HG03045 (cell line): ENCODE data around the gene DOP1A.

Source experiments
- ATAC-seq: cut with Tn5 transposase; IDR thresholded peaks from one replicate; pipeline ENCODE4 v1.9.1; 2021; ENCODE audit warnings: mild to moderate bottlenecking, moderate library complexity; ENCODE audit not compliant: unreplicated experiment

The DOP1A gene

DNA sequence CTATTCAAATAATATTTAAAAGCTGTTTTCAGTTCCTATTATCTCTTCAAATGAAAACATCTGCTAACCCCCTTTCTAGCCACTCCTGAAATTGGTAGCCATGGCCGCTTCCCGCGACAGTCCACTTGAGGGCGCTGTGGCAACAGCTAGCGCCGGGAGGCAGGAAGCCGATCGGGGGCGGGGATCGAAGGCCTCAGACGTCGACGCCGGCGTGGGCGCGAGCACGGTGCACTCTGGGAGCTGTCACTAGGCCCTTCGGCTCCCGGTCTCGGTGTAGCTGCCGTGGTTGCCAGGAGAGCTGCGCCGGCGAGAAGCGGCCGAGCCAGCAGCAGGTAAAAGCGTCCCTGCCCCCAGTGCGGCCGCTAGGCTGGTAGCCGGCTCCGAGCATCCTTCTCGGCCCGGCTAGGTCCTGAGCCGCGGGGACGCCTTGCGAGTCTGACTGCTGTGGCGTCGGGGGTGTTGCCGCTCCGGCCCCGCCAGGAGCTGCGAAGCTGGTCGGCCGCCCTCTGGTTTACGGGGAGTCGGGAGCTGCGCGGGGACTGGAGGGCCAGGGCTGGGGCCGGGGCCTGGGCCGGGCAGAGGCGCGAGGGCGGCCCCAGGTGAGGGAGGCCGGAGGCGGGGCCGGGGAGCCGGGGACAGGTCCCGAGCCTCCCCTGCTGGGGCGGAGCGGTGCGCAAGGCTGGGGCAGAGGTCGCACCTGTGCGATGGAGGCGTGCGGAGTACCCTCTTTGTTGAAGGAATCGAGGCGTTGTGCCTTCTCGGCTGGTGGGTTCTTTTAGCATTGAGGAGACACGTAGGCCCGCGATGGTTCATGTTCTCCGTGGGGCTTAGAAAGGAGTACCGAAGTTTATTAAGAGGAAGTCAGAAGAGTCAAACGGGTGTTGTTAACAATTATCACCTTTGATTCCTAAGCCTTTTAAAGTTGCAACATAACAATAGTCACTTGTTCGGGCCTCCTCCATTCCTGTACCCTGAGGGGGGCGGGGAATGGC, at the start of gene DOP1A:
TSS of gene DOP1A (plus strand) at position 224 of the 992 bp plus-strand sequence. CDS start 29,307 bp downstream, outside the sequence.
- ATAC-seq = peak; percentile 91

- ATAC-seq = no peak
Measured at GRCh38 chr6:83019741-83020140, 47.7 kb upstream of the DOP1A start.

GRCh38 chr6:83031689-83032088, 35.8 kb upstream of the DOP1A start:
- ATAC-seq = no peak

DNA sequence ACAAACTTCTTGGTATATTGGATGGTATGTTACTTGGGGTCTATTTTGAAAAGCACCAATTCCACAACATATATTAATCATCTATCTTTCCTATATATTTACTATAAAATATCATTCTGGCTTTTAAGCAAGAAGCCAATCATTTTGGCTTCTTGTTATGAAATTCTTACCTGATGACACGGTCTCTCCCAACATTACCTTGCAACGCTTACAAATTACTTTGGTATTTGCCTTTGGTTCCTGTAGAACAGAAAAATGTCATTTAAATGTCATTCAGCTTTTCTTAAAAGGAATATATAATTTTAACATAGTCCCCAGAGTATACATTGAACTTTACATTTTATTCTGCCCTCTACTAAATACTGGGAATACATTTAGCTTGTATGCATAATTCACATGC, 29.2 kb upstream of the DOP1A start:
- no peak for ATAC-seq

GRCh38 chr6:83042467-83043053, 24.9 kb upstream of the DOP1A start:
- ATAC-seq = no peak

GRCh38 chr6:83044091-83044768, 23.2 kb upstream of the DOP1A start:
- no peak for ATAC-seq

GRCh38 chr6:83047065-83047754, 20.3 kb upstream of the DOP1A start:
- no peak for ATAC-seq

GRCh38 chr6:83051377-83052172, 15.9 kb upstream of the DOP1A start:
- no peak for ATAC-seq

- no peak for ATAC-seq
Measured at GRCh38 chr6:83053678-83054077, 13.8 kb upstream of the DOP1A start.

DNA sequence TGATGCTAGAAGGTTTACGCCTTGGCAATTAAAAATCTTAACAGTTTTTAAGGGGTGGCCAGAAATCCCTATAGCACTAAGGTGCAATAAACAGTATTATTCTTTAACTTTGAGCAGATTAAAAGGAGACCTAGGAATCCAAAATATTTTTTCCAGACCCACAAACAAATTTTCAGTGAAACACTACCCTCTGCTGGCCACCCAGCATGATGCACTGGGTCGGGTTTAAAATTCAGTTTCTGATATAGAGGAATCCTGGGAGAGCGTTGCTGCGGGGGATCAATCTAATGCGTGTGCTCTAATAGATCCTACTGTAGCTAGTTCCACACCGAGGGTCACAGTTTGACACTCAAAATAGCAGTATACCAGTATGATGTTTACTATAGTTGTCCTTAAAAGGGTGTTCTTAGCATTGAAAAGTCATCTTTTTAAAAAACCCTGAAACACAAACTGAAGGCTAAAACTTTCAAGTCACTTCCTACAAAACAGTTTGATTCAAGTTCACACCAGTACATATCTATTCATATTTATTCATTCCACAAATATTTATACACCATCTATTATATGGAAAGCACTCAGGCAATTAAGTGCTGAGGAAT, 12.0 kb upstream of the DOP1A start:
- peak; percentile 54 for ATAC-seq

DNA sequence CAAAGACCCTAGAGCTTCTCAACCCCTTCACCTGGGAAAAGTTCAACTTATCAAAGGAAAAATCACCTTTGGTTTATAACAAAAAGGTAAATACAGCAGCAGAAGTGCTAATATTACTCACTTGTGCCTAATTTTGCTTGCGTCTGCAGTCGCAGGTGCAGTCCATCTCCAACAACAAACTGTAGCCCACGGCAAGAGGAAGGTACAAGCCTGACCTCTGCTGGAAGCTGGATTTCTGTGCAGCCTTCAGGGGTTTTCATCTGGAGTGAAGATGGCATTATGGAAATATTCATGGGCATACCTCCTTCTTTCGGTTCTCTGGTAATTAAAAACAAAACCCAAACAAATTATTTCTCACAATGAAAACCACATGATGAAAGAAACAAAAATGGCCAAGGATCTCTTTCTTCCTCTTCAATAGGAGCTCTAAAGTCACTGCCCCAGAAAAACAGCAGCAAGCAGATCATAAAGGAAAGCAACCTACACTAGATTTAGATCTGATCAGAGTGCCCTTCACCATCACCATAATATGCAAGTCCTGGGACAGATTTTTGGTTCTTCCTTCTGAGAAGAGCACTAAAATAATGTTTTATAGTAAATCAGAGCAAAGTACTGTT, 9.7 kb upstream of the DOP1A start:
- peak; percentile 84 for ATAC-seq

- no peak for ATAC-seq
Measured at GRCh38 chr6:83061190-83061589, 6.3 kb upstream of the DOP1A start.

DNA sequence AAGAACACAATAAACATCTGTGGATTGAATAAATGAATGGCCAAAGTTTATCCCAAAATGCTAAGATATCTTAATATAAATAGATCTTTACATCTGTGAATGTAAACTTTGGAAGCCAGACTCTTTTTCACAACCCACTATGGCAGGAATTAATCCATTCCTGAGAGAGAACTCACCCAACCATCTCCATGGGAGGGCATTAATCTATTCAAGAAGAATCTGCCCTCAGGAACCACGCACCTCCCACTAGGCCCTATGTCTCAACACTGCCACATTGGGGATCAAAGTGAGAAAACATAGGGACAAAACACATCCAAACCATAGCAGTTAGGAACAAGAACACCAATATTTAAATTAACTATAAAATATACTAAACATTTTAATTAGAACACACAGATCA, 5.2 kb upstream of the DOP1A start:
- ATAC-seq = no peak

DNA sequence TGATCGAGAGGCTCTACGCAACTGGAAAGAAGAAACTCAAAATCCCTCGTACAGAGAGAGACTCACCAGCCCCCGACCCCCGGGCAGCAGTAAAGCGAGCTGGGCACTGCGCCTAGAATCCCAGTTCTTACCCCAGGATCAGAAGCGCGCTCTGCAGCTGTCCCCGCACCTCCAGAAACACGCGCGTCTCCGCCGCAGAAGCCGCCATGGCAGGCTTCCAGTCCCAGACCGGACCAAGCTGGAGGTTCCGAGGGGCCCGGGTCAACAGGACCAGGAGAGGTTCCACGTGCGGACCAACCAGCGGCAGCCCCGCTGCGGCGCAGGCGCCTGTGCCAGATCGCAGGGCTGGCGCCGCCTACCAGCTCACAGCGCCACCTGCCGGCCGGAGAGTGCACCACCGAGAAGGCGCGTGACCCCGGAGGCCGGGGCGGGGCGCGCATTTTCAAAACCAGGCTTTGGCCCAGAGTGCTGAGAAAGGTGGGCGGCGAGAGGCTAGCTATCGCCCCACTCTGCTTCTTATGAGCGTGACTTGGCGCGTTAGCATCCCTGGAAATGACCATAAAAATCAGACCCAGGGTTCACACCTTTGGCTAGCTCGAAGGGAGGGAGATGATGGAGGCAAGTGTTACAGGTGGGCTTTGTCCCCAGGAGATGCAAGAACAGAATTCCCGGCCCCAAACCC, 1.8 kb upstream of the DOP1A start, which contains the start of gene UBE3D:
TSS of gene UBE3D (minus strand) at position 331 of the 682 bp plus-strand sequence. CDS start at position 208, 123 bp downstream.
- ATAC-seq = peak; percentile 64

- no peak for ATAC-seq
Measured at GRCh38 chr6:83068616-83069015, 1.1 kb downstream of the DOP1A start.

DNA sequence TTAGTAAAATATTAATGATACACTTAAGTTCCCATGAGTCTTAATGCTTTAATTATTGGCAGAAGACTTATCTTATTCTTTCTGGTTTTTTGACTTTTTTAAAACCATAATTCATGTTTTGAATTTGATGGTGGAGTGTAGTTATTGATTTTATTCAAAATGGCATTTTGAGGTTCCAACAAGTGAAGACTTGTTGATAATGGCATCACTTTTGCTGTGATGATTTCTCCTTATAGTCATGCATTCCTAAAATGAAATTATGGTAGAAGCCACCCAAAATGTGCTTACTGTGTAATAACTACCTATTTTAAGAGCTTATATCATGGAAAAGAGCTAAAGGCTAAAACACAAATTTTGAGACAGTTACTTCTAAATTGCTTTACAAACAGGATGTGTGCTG, 2.2 kb downstream of the DOP1A start:
- ATAC-seq = no peak

GRCh38 chr6:83071023-83071422, 3.6 kb downstream of the DOP1A start:
- peak; percentile 45 for ATAC-seq

DNA sequence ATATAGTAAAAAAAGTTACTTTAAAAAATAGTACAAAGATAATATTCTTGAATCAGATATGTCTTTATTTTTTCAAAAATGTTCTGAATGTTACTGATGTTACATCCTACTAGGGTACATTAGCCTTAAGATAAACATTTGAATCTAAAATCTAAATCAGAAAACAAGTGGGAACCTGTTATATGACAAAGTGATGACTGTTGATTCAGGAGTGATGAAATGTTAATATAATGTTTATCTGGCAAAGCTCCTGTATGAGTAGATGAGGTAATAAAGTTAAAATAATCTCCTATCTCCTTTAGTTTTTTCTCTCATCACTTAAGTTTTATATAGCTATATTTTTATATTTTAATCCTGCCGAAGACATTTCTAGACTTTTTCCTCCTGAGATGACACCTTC, 4.2 kb downstream of the DOP1A start:
- no peak for ATAC-seq

- no peak for ATAC-seq
Measured at GRCh38 chr6:83072726-83073125, 5.3 kb downstream of the DOP1A start.
